GM12891 (cell line): Measurements from ENCODE around the gene CHRNB1.

Experiments
- DNase-seq: peaks from one replicate; pipeline ENCODE4 v3.0.0; 2011; ENCODE audit warnings: low spot score; ENCODE audit not compliant: insufficient read length
- FAIRE-seq: peaks from 2 replicates; lab custom pipeline; 2011; peaks lifted over from hg19 to GRCh38; lab: Jason Lieb, UNC
- PAX5 ChIP-seq: IDR thresholded peaks from 2 replicates; pipeline ENCODE4 v1.6.1; 2011; ENCODE audit warnings: low read length, moderate library complexity, mild to moderate bottlenecking; ENCODE audit not compliant: insufficient read depth, severe bottlenecking
- POLR2A ChIP-seq: IDR thresholded peaks from 2 replicates; pipeline ENCODE4 v1.6.1; 2011; ENCODE audit warnings: low read depth, low read length, control low read depth
- POLR2AphosphoS5 ChIP-seq: IDR thresholded peaks from 2 replicates; pipeline ENCODE4 v1.6.1; 2011; ENCODE audit warnings: low read depth, low read length, control low read depth
- POU2F2 ChIP-seq: IDR thresholded peaks from 2 replicates; pipeline ENCODE4 v1.6.1; 2011; ENCODE audit warnings: low read depth, mild to moderate bottlenecking, control low read depth, low read length, moderate library complexity
- SPI1 ChIP-seq: IDR thresholded peaks from 2 replicates; pipeline ENCODE4 v1.6.1; 2011; ENCODE audit warnings: low read depth, low read length, control low read depth
- TAF1 ChIP-seq: IDR thresholded peaks from 2 replicates; pipeline ENCODE4 v1.6.1; 2011; ENCODE audit warnings: low read depth, low read length, control low read depth

The CHRNB1 gene

DNA sequence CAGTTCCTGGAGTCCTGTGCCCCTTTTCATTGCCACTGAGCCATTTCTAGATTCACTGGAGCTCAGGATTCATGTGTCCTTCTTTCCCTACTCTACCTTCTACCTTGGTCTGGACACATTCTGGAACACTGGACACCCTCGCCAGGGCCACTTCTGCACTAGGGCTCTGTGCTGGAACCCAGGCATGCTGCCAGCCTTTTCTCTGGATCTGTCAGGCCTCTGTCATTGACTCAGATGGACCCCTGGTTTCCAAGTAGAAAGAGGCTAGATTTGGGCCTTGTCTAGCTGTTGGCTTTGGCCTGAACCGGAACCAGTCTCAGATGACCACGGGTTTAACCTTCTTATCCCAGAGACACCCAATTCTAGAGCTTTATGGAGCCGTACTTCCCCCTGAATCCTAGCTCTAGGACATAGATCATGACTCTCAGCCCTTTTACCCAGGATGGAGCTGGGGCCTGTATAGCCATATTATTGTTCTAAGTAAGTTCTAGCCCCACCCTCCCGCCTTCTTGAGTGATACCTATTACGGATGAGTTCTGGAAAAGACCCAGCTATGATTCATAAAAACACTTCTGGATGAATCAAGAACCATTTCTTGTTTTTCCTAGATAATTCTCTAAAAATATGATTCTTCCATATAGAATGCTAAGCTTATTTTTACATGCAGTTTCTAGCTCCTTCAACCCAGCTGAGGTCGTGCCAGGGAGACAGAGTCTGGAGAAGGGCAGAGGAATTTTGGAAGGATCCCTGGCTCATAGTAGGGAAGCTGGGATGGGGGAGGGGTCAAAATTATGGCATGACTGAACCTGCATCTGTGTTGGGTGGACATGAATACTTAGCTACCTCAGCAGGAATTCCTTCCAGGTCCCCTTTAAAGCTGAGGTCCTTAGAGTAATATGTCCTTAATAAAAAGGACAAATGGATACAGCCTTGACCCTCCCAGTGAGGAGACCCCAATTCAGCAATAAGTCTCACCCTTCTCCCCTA, 1.1 kb upstream of the CHRNB1 start:
- DNase-seq (no peak), FAIRE-seq (no peak)

GRCh38 chr17:7445619-7445968, 733 bp downstream of the CHRNB1 start:
- DNase-seq (no peak), FAIRE-seq (peak; percentile 85)
- TF ChIP-seq SPI1 (no peak), TAF1 (no peak), POU2F2 (no peak), POLR2A (no peak), POLR2AphosphoS5 (no peak), PAX5 (no peak)

More for the DNA sequence above, 1.1 kb upstream of the CHRNB1 start:
- TF ChIP-seq POLR2A (no peak), TAF1 (no peak), SPI1 (no peak), POLR2AphosphoS5 (no peak), PAX5 (no peak), POU2F2 (no peak)

DNA sequence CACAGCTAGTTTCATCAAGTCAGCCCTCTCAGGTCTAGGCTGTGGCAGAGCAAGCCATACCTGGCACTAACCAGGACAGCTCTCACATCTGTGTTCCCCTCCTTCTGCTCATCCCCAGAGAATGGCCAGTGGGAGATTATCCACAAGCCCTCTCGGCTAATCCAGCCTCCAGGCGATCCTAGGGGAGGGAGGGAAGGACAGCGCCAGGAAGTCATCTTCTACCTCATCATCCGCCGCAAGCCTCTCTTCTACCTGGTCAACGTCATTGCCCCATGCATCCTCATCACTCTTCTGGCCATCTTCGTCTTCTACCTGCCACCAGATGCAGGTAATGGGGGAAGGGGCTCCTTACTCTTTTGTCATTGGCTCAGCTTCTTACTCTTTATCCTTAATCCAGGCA, 3.6 kb downstream of the CHRNB1 start:
- DNase-seq (no peak), FAIRE-seq (no peak)

GRCh38 chr17:7459961-7460545, 15.2 kb downstream of the CHRNB1 start:
- no peak for FAIRE-seq
- TF ChIP-seq POLR2AphosphoS5 (no peak), PAX5 (no peak), TAF1 (no peak), POLR2A (no peak), SPI1 (no peak), POU2F2 (no peak)
- no peak for DNase-seq

More for the DNA sequence above, 3.6 kb downstream of the CHRNB1 start:
- no peak for TF ChIP-seq POLR2AphosphoS5
- no peak for TF ChIP-seq PAX5
- TF ChIP-seq POLR2A = no peak
- no peak for TF ChIP-seq POU2F2
- no peak for TF ChIP-seq SPI1
- TF ChIP-seq TAF1 = no peak

GRCh38 chr17:7460850-7461660, 16.2 kb downstream of the CHRNB1 start:
- DNase-seq (no peak), FAIRE-seq (no peak)
- no peak for TF ChIP-seq PAX5
- no peak for TF ChIP-seq POLR2A
- TF ChIP-seq POU2F2 = no peak
- TF ChIP-seq SPI1 = no peak
- no peak for TF ChIP-seq TAF1
- TF ChIP-seq POLR2AphosphoS5 = no peak

DNA sequence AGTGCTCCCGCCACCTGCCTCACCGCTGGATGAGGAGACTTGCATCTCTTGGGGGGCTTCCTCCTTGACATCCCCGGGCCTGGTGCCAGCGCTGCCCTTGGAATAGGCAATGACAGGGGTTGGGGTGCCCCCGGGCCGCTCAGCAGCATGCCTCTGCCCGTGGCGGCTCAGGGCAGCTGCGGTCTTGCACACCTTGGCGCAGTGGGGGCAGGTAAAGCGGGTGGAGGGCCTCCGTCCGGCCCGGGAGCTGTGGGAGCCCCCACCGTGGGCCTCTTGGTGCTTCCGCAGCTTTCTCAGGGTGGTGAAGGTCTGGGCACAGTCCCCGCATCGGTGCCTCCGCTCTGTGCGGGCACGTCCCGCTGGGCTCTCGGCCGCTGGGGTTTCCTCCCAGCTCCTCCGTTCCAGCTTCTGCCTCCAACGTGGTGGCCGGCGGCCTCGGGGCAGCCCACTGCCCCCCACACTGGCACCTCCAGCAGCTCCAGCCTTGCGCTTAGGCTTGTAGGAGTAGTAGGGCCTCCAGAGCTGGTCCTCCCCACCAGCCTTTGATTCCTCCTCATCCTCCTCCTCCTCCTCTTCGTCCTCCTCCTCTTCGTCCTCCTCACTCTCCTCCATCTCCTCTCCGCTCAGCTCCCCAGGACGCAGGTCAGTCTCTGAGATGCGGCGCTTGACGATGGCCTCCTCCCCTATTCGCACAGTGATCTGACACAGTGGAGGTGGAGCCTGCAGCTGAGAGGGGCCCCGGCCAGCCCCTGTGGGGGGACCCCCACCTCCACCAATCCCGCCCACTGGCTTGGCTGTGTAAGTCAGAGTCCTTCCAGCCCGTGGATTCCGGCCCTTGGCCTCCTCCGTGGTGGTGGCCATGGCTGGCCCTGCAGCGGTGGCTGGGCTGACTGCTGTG, 17.9 kb downstream of the CHRNB1 start:
- no peak for DNase-seq
- TF ChIP-seq POLR2A = no peak
- no peak for FAIRE-seq

DNA sequence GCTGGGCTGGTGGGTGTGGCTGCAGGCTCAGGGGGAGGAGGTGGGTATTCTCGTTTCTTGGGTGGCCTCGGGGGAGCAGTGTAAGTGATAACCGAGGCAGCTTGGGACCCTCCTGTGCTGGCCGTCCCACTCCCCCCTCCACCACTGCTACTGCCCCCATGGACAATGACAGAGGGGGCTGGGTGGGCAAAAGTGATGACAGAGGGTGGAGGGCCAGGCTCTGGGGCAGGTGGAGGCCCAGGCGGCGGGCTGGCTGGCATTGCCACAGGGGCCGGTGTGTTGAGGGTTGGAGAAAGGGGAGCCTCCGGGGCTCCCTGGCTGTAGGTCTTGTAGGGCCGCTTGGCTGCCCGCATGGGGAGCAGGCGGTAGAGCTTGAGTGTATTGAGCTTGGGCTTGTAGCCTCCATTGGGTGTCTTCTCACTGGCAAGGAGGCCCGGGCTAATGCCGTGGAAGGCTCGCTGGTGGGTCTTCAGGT, 18.5 kb downstream of the CHRNB1 start:
- no peak for FAIRE-seq
- no peak for DNase-seq
- TF ChIP-seq SPI1 (no peak), POLR2AphosphoS5 (no peak), TAF1 (no peak), POU2F2 (no peak), PAX5 (no peak), POLR2A (no peak)

- FAIRE-seq (no peak), DNase-seq (no peak)
- no peak for TF ChIP-seq POLR2A
- no peak for TF ChIP-seq SPI1
- TF ChIP-seq POU2F2 = no peak
- TF ChIP-seq PAX5 = no peak
- no peak for TF ChIP-seq POLR2AphosphoS5
- no peak for TF ChIP-seq TAF1
Observed at GRCh38 chr17:7464081-7464480, 19.2 kb downstream of the CHRNB1 start.
